HepG2 (cell line): ENCODE measurements around the gene SLC5A6. TPM values are rescaled to one million over a fixed set of nuclear protein-coding genes. Genes with fewer than 3 reads are reported as not detected.
A peak's percentile ranks its signal among the peaks of the same experiment; 100 is the strongest.

Experiments used
- EHMT2 ChIP-seq: fragments of 200-600 bp; sonication (generic); IDR thresholded peaks from 2 replicates; pipeline ENCODE4 v1.7.0; 2017; ENCODE audit warnings: antibody characterized with exemption, low read depth, low read length, borderline replicate concordance
- FOXK1 ChIP-seq: sonication (generic); formaldehyde crosslinking; IDR thresholded peaks from 2 replicates; pipeline ENCODE4 v1.4.0; 2020; ENCODE audit warnings: low read depth, missing genetic modification reagents, borderline replicate concordance
- KAT2B ChIP-seq: fragments of 150-350 bp; IDR thresholded peaks from 2 replicates; pipeline ENCODE4 v1.6.1; 2014; ENCODE audit warnings: low read depth, low read length, borderline replicate concordance
- MIXL1 ChIP-seq: IDR thresholded peaks from 2 replicates; pipeline ENCODE4 v1.6.1; 2016
- NFAT5 ChIP-seq: sonication (generic); formaldehyde crosslinking; IDR thresholded peaks from 2 replicates; pipeline ENCODE4 v1.4.0; 2020; ENCODE audit warnings: missing genetic modification reagents
- PRMT3 ChIP-seq: sonication (generic); formaldehyde crosslinking; IDR thresholded peaks from 2 replicates; pipeline ENCODE4 v1.8.1; 2022; ENCODE audit warnings: low read depth, mild to moderate bottlenecking, moderate library complexity, missing genetic modification reagents, borderline replicate concordance
- SKI ChIP-seq: fragments of 450-650 bp; IDR thresholded peaks from one replicate; pipeline ENCODE4 v1.6.1; 2018; ENCODE audit warnings: mild to moderate bottlenecking; ENCODE audit not compliant: partially characterized antibody
- SMAD3 ChIP-seq: sonication (generic); formaldehyde crosslinking; IDR thresholded peaks from 2 replicates; pipeline ENCODE4 v1.4.0; 2020; ENCODE audit warnings: missing genetic modification reagents
- SNAPC5 ChIP-seq: sonication (generic); formaldehyde crosslinking; IDR thresholded peaks from 2 replicates; pipeline ENCODE4 v1.8.1; 2023; ENCODE audit warnings: mild to moderate bottlenecking, missing genetic modification reagents, borderline replicate concordance
- TFAP4 ChIP-seq: sonication (generic); IDR thresholded peaks from 2 replicates; pipeline ENCODE4 v1.6.1; 2016; ENCODE audit warnings: low read depth, borderline replicate concordance
- TFE3 ChIP-seq: IDR thresholded peaks from 2 replicates; pipeline ENCODE4 v1.6.1; 2016
- THAP8 ChIP-seq: sonication (generic); formaldehyde crosslinking; IDR thresholded peaks from 2 replicates; pipeline ENCODE4 v1.5.1; 2020; ENCODE audit warnings: missing genetic modification reagents, mild to moderate bottlenecking, borderline replicate concordance
- ZBTB14 ChIP-seq: sonication (generic); formaldehyde crosslinking; IDR thresholded peaks from 2 replicates; pipeline ENCODE4 v1.4.0; 2020; ENCODE audit warnings: missing genetic modification reagents
- ZFP90 ChIP-seq: sonication (generic); formaldehyde crosslinking; IDR thresholded peaks from 2 replicates; pipeline ENCODE4 v1.8.0; 2022; ENCODE audit warnings: missing genetic modification reagents, mild to moderate bottlenecking, inconsistent platforms, borderline replicate concordance
- ZNF501 ChIP-seq: sonication (generic); formaldehyde crosslinking; IDR thresholded peaks from 2 replicates; pipeline ENCODE4 v1.5.1; 2020; ENCODE audit warnings: mild to moderate bottlenecking, moderate library complexity, missing genetic modification reagents
- ZNF709 ChIP-seq: sonication (generic); formaldehyde crosslinking; IDR thresholded peaks from 2 replicates; pipeline ENCODE4 v1.5.0; 2020; ENCODE audit warnings: mild to moderate bottlenecking, missing genetic modification reagents
- ZNF879 ChIP-seq: sonication (generic); formaldehyde crosslinking; IDR thresholded peaks from 2 replicates; pipeline ENCODE4 v1.8.1; 2023; ENCODE audit warnings: missing genetic modification reagents
- ZSCAN9 ChIP-seq: IDR thresholded peaks from 2 replicates; pipeline ENCODE4 v1.6.1; 2016; ENCODE audit warnings: borderline replicate concordance
- polyA plus RNA-seq, 8 experiments: library from polyadenylated mRNA; depleted of rRNA in 3 of 8; stranded (reverse) in 7 of 8; unstranded in 1 of 8; fragments of >200 nt; fragmentation: Illumina TruSeq in 4 of 8; extraction: Trizol in 4 of 8; gene quantifications; 2 replicates each; pipeline versions ENCODE4 v1.2.1 to v1.2.3, GENCODE V29; 2011 to 2016; ENCODE audit warnings: low read depth in 4 of 8, missing spikeins in 1 of 8, mixed read lengths in 1 of 8; ENCODE audit not compliant: insufficient read depth in 1 of 8
- total RNA-seq, 5 experiments: library from RNA; depleted of rRNA; stranded (reverse); fragments of >200 nt; fragmentation: Illumina TruSeq; extraction: Trizol; gene quantifications; 2 replicates each; pipeline ENCODE4 v1.2.3, GENCODE V29; 2016; ENCODE audit warnings: low read depth in 1 of 5

The SLC5A6 gene
- total and polyA plus RNA-seq, 2 of the 13 experiments (the other 11 are each of a cell fraction or from before 2014, with no cell fraction given) = 135 to 417 TPM

- TF ChIP-seq SNAPC5 (CRISPR knock-in tag) (no peak), MIXL1 (peak; percentile 96), ZFP90 (CRISPR knock-in tag) (peak; percentile 67; the same call in 1 of the 2 replicates), ZNF501 (CRISPR knock-in tag) (peak; percentile 79; the same call in 1 of the 2 replicates), TFE3 (CRISPR knock-in tag) (peak; percentile 83), THAP8 (CRISPR knock-in tag) (no peak), ZBTB14 (no peak), ZSCAN9 (CRISPR knock-in tag) (peak; percentile 88), KAT2B (peak; percentile 64; the same call in 1 of the 2 replicates), FOXK1 (CRISPR knock-in tag) (peak; percentile 69), SKI (peak; percentile 76), ZNF709 (CRISPR knock-in tag) (no peak; the same call in 1 of the 2 replicates), TFAP4 (peak; percentile 75), SMAD3 (CRISPR knock-in tag) (peak; percentile 76), ZNF879 (CRISPR knock-in tag) (no peak), NFAT5 (CRISPR knock-in tag) (no peak; the same call in 1 of the 2 replicates), PRMT3 (CRISPR knock-in tag) (no peak), EHMT2 (peak; percentile 94)
Measured at GRCh38 chr2:27177441-27178351, 34.4 kb downstream of the SLC5A6 start (continued).
